GM18498 (cell line): ENCODE measurements around the gene OSBP2.

Experiments
- ATAC-seq: cut with Tn5 transposase; IDR thresholded peaks from one replicate; pipeline ENCODE4 v1.9.1; 2021; ENCODE audit warnings: mild to moderate bottlenecking, moderate library complexity; ENCODE audit not compliant: unreplicated experiment

OSBP2 gene

GRCh38 chr22:30876915-30877553, 182.4 kb downstream of the OSBP2 start:
- no peak for ATAC-seq

- ATAC-seq = no peak
These were observed 183.2 kb downstream of the OSBP2 start for GRCh38 chr22:30877662-30878515.

GRCh38 chr22:30878516-30879414, 184.1 kb downstream of the OSBP2 start:
- no peak for ATAC-seq

GRCh38 chr22:30879415-30879797, 184.7 kb downstream of the OSBP2 start:
- ATAC-seq = no peak

- no peak for ATAC-seq
These were observed 185.5 kb downstream of the OSBP2 start for GRCh38 chr22:30880181-30880601.

GRCh38 chr22:30880847-30881246, 186.2 kb downstream of the OSBP2 start:
- ATAC-seq = no peak

GRCh38 chr22:30881361-30882183, 186.9 kb downstream of the OSBP2 start:
- no peak for ATAC-seq

- ATAC-seq = no peak
These were observed 187.6 kb downstream of the OSBP2 start for GRCh38 chr22:30882184-30882717.

- ATAC-seq = no peak
These were observed 188.4 kb downstream of the OSBP2 start for GRCh38 chr22:30882974-30883533.

GRCh38 chr22:30883586-30884145, 189.0 kb downstream of the OSBP2 start:
- ATAC-seq = no peak

GRCh38 chr22:30884211-30885000, 189.7 kb downstream of the OSBP2 start:
- ATAC-seq = no peak

- ATAC-seq = no peak
These were observed 190.3 kb downstream of the OSBP2 start for GRCh38 chr22:30885001-30885366.

GRCh38 chr22:30885591-30885990, 190.9 kb downstream of the OSBP2 start:
- ATAC-seq = no peak

- no peak for ATAC-seq
These were observed 192.8 kb downstream of the OSBP2 start for GRCh38 chr22:30887453-30887852.

- ATAC-seq = no peak
These were observed 193.2 kb downstream of the OSBP2 start for GRCh38 chr22:30887861-30888260.

- ATAC-seq = no peak
These were observed 194.8 kb downstream of the OSBP2 start for GRCh38 chr22:30889268-30889995.

- no peak for ATAC-seq
These were observed 195.4 kb downstream of the OSBP2 start for GRCh38 chr22:30889996-30890480.
